Liver (tissue), 9 donors: ENCODE data around the gene TMEM108. TPM values are rescaled to one million over a fixed set of nuclear protein-coding genes. Genes with fewer than 3 reads are reported as not detected.

ENCODE experiments used
- DNase-seq: peaks from one replicate; pipeline ENCODE4 v3.0.0-alpha.2; 2017; ENCODE audit warnings: low spot score
- H3K27ac ChIP-seq, 2 donors: one replicate each; pipeline ENCODE4 v1.7.0; 2013; ENCODE audit warnings: inconsistent platforms in 2 of 2, low read length in 2 of 2, control low read depth in 1 of 2, low read depth in 1 of 2, mild to moderate bottlenecking in 1 of 2
- H3K27me3 ChIP-seq, 4 donors: one replicate each; pipeline versions ENCODE4 v1.6.1 to v1.7.0; 2013; ENCODE audit warnings: low read length in 3 of 4, inconsistent platforms in 1 of 4, mild to moderate bottlenecking in 1 of 4, moderate library complexity in 1 of 4; ENCODE audit not compliant: control insufficient read depth in 4 of 4, insufficient read depth in 4 of 4
- H3K36me3 ChIP-seq, 4 donors: one replicate each; pipeline versions ENCODE4 v1.6.1 to v1.7.0; 2013; ENCODE audit warnings: low read length in 3 of 4, mild to moderate bottlenecking in 3 of 4, low read depth in 1 of 4, moderate library complexity in 1 of 4; ENCODE audit not compliant: control insufficient read depth in 4 of 4, insufficient read depth in 3 of 4
- H3K4me1 ChIP-seq, 4 donors: one replicate each; pipeline versions ENCODE4 v1.6.1 to v1.7.0; 2013; ENCODE audit warnings: low read length in 3 of 4, mild to moderate bottlenecking in 3 of 4, moderate library complexity in 1 of 4; ENCODE audit not compliant: control insufficient read depth in 4 of 4, insufficient read depth in 4 of 4
- H3K4me3 ChIP-seq, 3 donors: one replicate each; pipeline versions ENCODE4 v1.6.1 to v1.7.0; 2013; ENCODE audit warnings: low read length in 3 of 3, control low read depth in 1 of 3, low read depth in 1 of 3, mild to moderate bottlenecking in 1 of 3
- H3K9ac ChIP-seq, 2 donors: one replicate each; pipeline ENCODE4 v1.7.0; 2013; ENCODE audit warnings: low read length in 2 of 2, mild to moderate bottlenecking in 2 of 2, moderate library complexity in 2 of 2, control low read depth in 1 of 2, low read depth in 1 of 2
- H3K9me3 ChIP-seq, 4 donors: one replicate each; pipeline versions ENCODE4 v1.6.1 to v1.7.0; 2013; ENCODE audit warnings: low read length in 3 of 4; ENCODE audit not compliant: control insufficient read depth in 4 of 4
- ATF3 ChIP-seq: IDR thresholded peaks from 2 replicates; pipeline ENCODE4 v1.6.1; 2016; ENCODE audit warnings: antibody characterized with exemption
- EGR1 ChIP-seq, 2 donors: IDR thresholded peaks; 2 replicates each; pipeline ENCODE4 v1.6.1; 2016 to 2018; ENCODE audit warnings: antibody characterized with exemption in 2 of 2, low read depth in 2 of 2
- FOXA1 ChIP-seq: IDR thresholded peaks from 2 replicates; pipeline ENCODE4 v1.6.1; 2016; ENCODE audit warnings: antibody characterized with exemption
- FOXA2 ChIP-seq: IDR thresholded peaks from 2 replicates; pipeline ENCODE4 v1.6.1; 2016; ENCODE audit warnings: antibody characterized with exemption
- GABPA ChIP-seq, 2 donors: IDR thresholded peaks in 1 of 2; conservative IDR thresholded peaks in 1 of 2; 2 replicates each; pipeline ENCODE4 v1.6.1; 2016; ENCODE audit warnings: antibody characterized with exemption in 2 of 2, mild to moderate bottlenecking in 1 of 2, moderate library complexity in 1 of 2
- HNF4A ChIP-seq, 2 donors: conservative IDR thresholded peaks; 2 replicates each; pipeline ENCODE4 v1.6.1; 2016; ENCODE audit warnings: antibody characterized with exemption in 2 of 2, mild to moderate bottlenecking in 2 of 2
- HNF4G ChIP-seq: IDR thresholded peaks from 2 replicates; pipeline ENCODE4 v1.6.1; 2016; ENCODE audit warnings: antibody characterized with exemption
- JUND ChIP-seq, 2 donors: IDR thresholded peaks; 2 replicates each; pipeline ENCODE4 v1.6.1; 2016; ENCODE audit warnings: antibody characterized with exemption in 2 of 2
- MAX ChIP-seq: IDR thresholded peaks from 2 replicates; pipeline ENCODE4 v1.6.1; 2016; ENCODE audit warnings: antibody characterized with exemption
- RAD21 ChIP-seq, 2 donors: IDR thresholded peaks; 2 replicates each; pipeline ENCODE4 v1.6.1; 2016; ENCODE audit warnings: antibody characterized with exemption in 2 of 2, mild to moderate bottlenecking in 2 of 2
- REST ChIP-seq: IDR thresholded peaks from 2 replicates; pipeline ENCODE4 v1.6.1; 2016; ENCODE audit warnings: antibody characterized with exemption, mild to moderate bottlenecking
- SP1 ChIP-seq: IDR thresholded peaks from 2 replicates; pipeline ENCODE4 v1.6.1; 2018; ENCODE audit warnings: antibody characterized with exemption, mild to moderate bottlenecking
- YY1 ChIP-seq: IDR thresholded peaks from 2 replicates; pipeline ENCODE4 v1.6.1; 2016; ENCODE audit warnings: antibody characterized with exemption, mild to moderate bottlenecking
- ZBTB33 ChIP-seq: IDR thresholded peaks from 2 replicates; pipeline ENCODE4 v1.6.1; 2016; ENCODE audit warnings: antibody characterized with exemption
- WGBS: extraction: QIAGEN DNeasy Blood & Tissue Kit; methylation state at CpG from one replicate; pipeline ENCODE4 v1.1.7; 2013; 5-methylcytosine and 5-hydroxymethylcytosine counted together
- polyA plus RNA-seq, 2 donors: library from polyadenylated mRNA; stranded (reverse) in 1 of 2; unstranded in 1 of 2; fragments of 200-250 nt in 1 of 2; fragments of >200 nt in 1 of 2; fragmentation: Nextera tagmentation in 1 of 2; extraction: Ambion mirVana in 1 of 2; gene quantifications; one replicate each; pipeline versions ENCODE4 v1.2.1 to v1.2.3, GENCODE V29; 2013 to 2015
- total RNA-seq, 2 donors: library from RNA; depleted of rRNA; stranded (reverse); fragments of >200 nt; gene quantifications; one replicate each; pipeline ENCODE4 v1.2.3, GENCODE V29; 2014
- donor health status: healthy.
- donor health status: healthy.
- donor health status: healthy.
- donor health status: healthy.
- donor health status: healthy.

TMEM108 gene
- total and polyA plus RNA-seq, 4 donors, result 0.05 to 0.10 TPM; not detected in 2

GRCh38 chr3:133054586-133054985, 16.4 kb downstream of the TMEM108 start:
- no peak for DNase-seq
- no peak for TF ChIP-seq SP1
- no peak for TF ChIP-seq ZBTB33
- TF ChIP-seq EGR1 (IDR thresholded peaks at IDR 0.05; ENCODE audit: low read depth in 2 of 2), result no peak
- TF ChIP-seq ATF3, result no peak
- no peak for TF ChIP-seq RAD21 (IDR thresholded peaks at IDR 0.05)
- TF ChIP-seq YY1, result no peak
- no peak for TF ChIP-seq GABPA (IDR thresholded peaks at IDR 0.05 in 1 of 2, conservative IDR thresholded peaks at IDR 0.05 in 1 of 2)
- no peak for TF ChIP-seq JUND (IDR thresholded peaks at IDR 0.05)
- no peak for TF ChIP-seq HNF4G
- TF ChIP-seq HNF4A (conservative IDR thresholded peaks at IDR 0.05), result no peak
- no peak for TF ChIP-seq REST
- no peak for TF ChIP-seq FOXA1
- TF ChIP-seq FOXA2, result no peak
- TF ChIP-seq MAX, result no peak
- H3K9me3 ChIP-seq, result no peaks in the 10 kb centered on the region
- H3K36me3 ChIP-seq, result no peaks in the 10 kb centered on the region
- H3K4me1 ChIP-seq, result no peaks in the 10 kb centered on the region
- H3K4me3 ChIP-seq, result no peak overlapping the region
- WGBS, result 86% methylated on average over 1 of the region's 1 CpG
- H3K27ac ChIP-seq, result no peak overlapping the region
- H3K27me3 ChIP-seq, result peaks cover 0 to 3% (median 0%) of the 10 kb centered on the region in 4 donors
- no peak overlapping the region for H3K9ac ChIP-seq

- no peak overlapping the region for H3K4me3 ChIP-seq
- H3K36me3 ChIP-seq, result no peaks in the 10 kb centered on the region
- peaks cover 0 to 3% (median 0%) of the 10 kb centered on the region in 4 donors for H3K27me3 ChIP-seq
- no peak overlapping the region for H3K9ac ChIP-seq
- H3K27ac ChIP-seq, result no peak overlapping the region
- H3K4me1 ChIP-seq, result no peaks in the 10 kb centered on the region
- no peaks in the 10 kb centered on the region for H3K9me3 ChIP-seq
- 65% methylated on average over 1 of the region's 1 CpG for WGBS
- TF ChIP-seq ATF3 (no peak), FOXA1 (no peak), REST (no peak), HNF4A (conservative IDR thresholded peaks at IDR 0.05) (no peak), MAX (no peak)
- DNase-seq, result no peak
Measured at GRCh38 chr3:133055339-133055738, 17.1 kb downstream of the TMEM108 start.
